HepG2 (cell line): ENCODE results near the gene RBMXL2. TPM values are rescaled to one million over a fixed set of nuclear protein-coding genes. Genes with fewer than 3 reads are reported as not detected.

Experiments
- ATAC-seq: fragments of 200-7000 bp; cut with Tn5 transposase; 3 replicates; pipeline ENCODE4 v1.9.1; 2020; ENCODE audit warnings: mild to moderate bottlenecking, moderate library complexity
- BruUV-seq: library from RNA; stranded (reverse); fragments of 400-500 nt; replicated peaks from 2 replicates; lab custom pipeline; 2021; lab: Mats Ljungman, UMichigan
- CTCF ChIA-PET: fragments of 300-600 bp; formaldehyde crosslinking; extraction: SDS; loops from one replicate; lab custom pipeline; 2021; ENCODE audit warnings: low total read pairs, inconsistent platforms, low intra/inter-chr PET ratio; lab: Yijun Ruan, JAX
- POLR2A ChIA-PET: fragments of 350-600 bp; sonication (Branson Sonifier 250); formaldehyde crosslinking; loops from one replicate; lab custom pipeline; 2020; ENCODE audit warnings: antibody characterized with exemption, inconsistent platforms; lab: Yijun Ruan, JAX
- DNase-seq: peaks from one replicate; pipeline ENCODE4 v3.0.0-alpha.2; 2015; ENCODE audit warnings: low spot score
- FAIRE-seq: peaks from 3 replicates; lab custom pipeline; 2011; peaks lifted over from hg19 to GRCh38; lab: Jason Lieb, UNC
- H2AFZ ChIP-seq: one replicate; pipeline ENCODE4 v1.6.1; 2011; ENCODE audit warnings: low read length, inconsistent platforms
- H3K27ac ChIP-seq: fragments of 300-600 bp; 3 replicates; pipeline ENCODE4 v1.8.0; 2011; ENCODE audit warnings: mixed run types, mild to moderate bottlenecking, mixed read lengths, low read length, inconsistent platforms; ENCODE audit not compliant: insufficient read depth; ENCODE audit errors: extremely low read length
- H3K27me3 ChIP-seq, 2 experiments: fragments of 200-600 bp in 1 of 2; 2 replicates in 1 of 2; 3 replicates in 1 of 2; pipeline versions ENCODE4 v1.6.0 to v1.8.0; 2011; ENCODE audit warnings: low read length in 2 of 2, mild to moderate bottlenecking in 2 of 2, moderate library complexity in 2 of 2, inconsistent platforms in 1 of 2; ENCODE audit not compliant: insufficient read depth in 2 of 2, control insufficient read depth in 1 of 2
- H3K36me3 ChIP-seq, 2 experiments: fragments of 200-600 bp in 1 of 2; replicated peaks in 1 of 2; 2 replicates in 1 of 2; 3 replicates in 1 of 2; pipeline versions ENCODE4 v1.5.1 to v1.8.0; 2011; ENCODE audit warnings: low read length in 2 of 2, inconsistent platforms in 1 of 2; ENCODE audit not compliant: insufficient read depth in 2 of 2, control insufficient read depth in 1 of 2
- H3K4me1 ChIP-seq: 2 replicates; pipeline ENCODE4 v1.5.1; 2012; ENCODE audit warnings: low read length, inconsistent platforms; ENCODE audit not compliant: insufficient read depth
- H3K4me2 ChIP-seq: 2 replicates; pipeline ENCODE4 v1.6.0; 2011; ENCODE audit warnings: low read depth, low read length, inconsistent platforms
- H3K4me3 ChIP-seq, 3 experiments: fragments of 200-600 bp in 1 of 3; sonication (generic), shearing (Covaris generic) in 1 of 3; replicated peaks in 1 of 3; 2 replicates each; pipeline ENCODE4 v1.5.1; 2011 to 2016; ENCODE audit warnings: low read length in 3 of 3, inconsistent platforms in 2 of 3, low read depth in 2 of 3, mild to moderate bottlenecking in 2 of 3, control low read depth in 1 of 3, mixed read lengths in 1 of 3; ENCODE audit not compliant: insufficient read depth in 1 of 3
- H3K79me2 ChIP-seq: one replicate; pipeline ENCODE4 v1.6.1; 2011; ENCODE audit warnings: low read length, inconsistent platforms; ENCODE audit not compliant: insufficient read depth
- H3K9ac ChIP-seq: 2 replicates; pipeline ENCODE4 v1.6.0; 2011; ENCODE audit warnings: mild to moderate bottlenecking, low read depth, low read length, inconsistent platforms; ENCODE audit not compliant: insufficient read depth
- H3K9me3 ChIP-seq: 2 replicates; pipeline ENCODE4 v1.5.1; 2012; ENCODE audit warnings: mild to moderate bottlenecking, low read length
- H4K20me1 ChIP-seq: 2 replicates; pipeline ENCODE4 v1.6.0; 2011; ENCODE audit warnings: inconsistent platforms, mild to moderate bottlenecking, low read length, moderate library complexity; ENCODE audit not compliant: insufficient read depth
- CHD4 ChIP-seq: fragments of 200-600 bp; sonication (generic); IDR thresholded peaks from 2 replicates; pipeline ENCODE4 v1.7.0; 2017; ENCODE audit warnings: mild to moderate bottlenecking, low read length, borderline replicate concordance
- FOXO4 ChIP-seq: sonication (generic); formaldehyde crosslinking; conservative IDR thresholded peaks from 2 replicates; pipeline ENCODE4 v1.8.1; 2023; ENCODE audit warnings: missing genetic modification reagents
- IRF9 ChIP-seq: sonication (generic); formaldehyde crosslinking; IDR thresholded peaks from 2 replicates; pipeline ENCODE4 v1.8.0; 2022; ENCODE audit warnings: missing genetic modification reagents, mild to moderate bottlenecking, borderline replicate concordance
- KAT8 ChIP-seq: IDR thresholded peaks from 2 replicates; pipeline ENCODE4 v1.6.1; 2016; ENCODE audit warnings: missing genetic modification reagents, missing compliant biosample characterization
- NFKBIZ ChIP-seq: IDR thresholded peaks from 2 replicates; pipeline ENCODE4 v1.6.1; 2018; ENCODE audit warnings: missing genetic modification reagents, missing compliant biosample characterization
- REST ChIP-seq, 2 experiments: IDR thresholded peaks; 2 replicates each; pipeline ENCODE4 v1.6.1; 2011 to 2012; ENCODE audit warnings: low read length in 2 of 2, borderline replicate concordance in 1 of 2, low read depth in 1 of 2, mild to moderate bottlenecking in 1 of 2, moderate library complexity in 1 of 2
- ZNF17 ChIP-seq: sonication (generic); formaldehyde crosslinking; IDR thresholded peaks from 2 replicates; pipeline ENCODE4 v1.5.0; 2020; ENCODE audit warnings: mild to moderate bottlenecking, missing genetic modification reagents
- ZNF414 ChIP-seq: sonication (generic); formaldehyde crosslinking; IDR thresholded peaks from 2 replicates; pipeline ENCODE4 v1.5.0; 2020; ENCODE audit warnings: missing genetic modification reagents
- WGBS: methylation state at CpG from one replicate; pipeline ENCODE4 v1.1.6; 2017; ENCODE audit warnings: low lambda C conversion rate; 5-methylcytosine and 5-hydroxymethylcytosine counted together
- in situ Hi-C: cut with HindIII; loops from 2 replicates; pipeline ENCODE4 v1.10.0; 2017; ENCODE audit warnings: low pct_unique_long_range_greater_than_20kb; ENCODE audit not compliant: extremely low pct_ligation_motif_present
- intact Hi-C: fragments of 100-400 bp; cut with micrococcal nuclease; formaldehyde crosslinking; loops from one replicate; pipeline ENCODE4 v1.10.0; 2022; ENCODE audit not compliant: unreplicated experiment
- polyA plus RNA-seq, 8 experiments: library from polyadenylated mRNA; depleted of rRNA in 3 of 8; stranded (reverse) in 7 of 8; unstranded in 1 of 8; fragments of >200 nt; fragmentation: Illumina TruSeq in 4 of 8; extraction: Trizol in 4 of 8; gene quantifications; 2 replicates each; pipeline versions ENCODE4 v1.2.1 to v1.2.3, GENCODE V29; 2011 to 2016; ENCODE audit warnings: low read depth in 4 of 8, missing spikeins in 1 of 8, mixed read lengths in 1 of 8; ENCODE audit not compliant: insufficient read depth in 1 of 8
- total RNA-seq, 5 experiments: library from RNA; depleted of rRNA; stranded (reverse); fragments of >200 nt; fragmentation: Illumina TruSeq; extraction: Trizol; gene quantifications; 2 replicates each; pipeline ENCODE4 v1.2.3, GENCODE V29; 2016; ENCODE audit warnings: low read depth in 1 of 5

RBMXL2 gene
- total and polyA plus RNA-seq, 2 of the 13 experiments (the other 11 are each of a cell fraction or from before 2014, with no cell fraction given) = not detected

GRCh38 chr11:7060868-7061267, 27.9 kb upstream of the RBMXL2 start:
- Histone ChIP-seq H3K4me2 (no peak overlapping the region), H3K4me3 (no peak overlapping the region), H3K27me3 (0 out of 5 replicates have a peak, but pooled peaks cover 0 to 6% of the 10 kb centered on the region in 2 experiments), H3K9me3 (no peaks in the 10 kb centered on the region), H4K20me1 (no peaks in the 10 kb centered on the region), H3K79me2 (no peaks in the 10 kb centered on the region), H3K4me1 (no peaks in the 10 kb centered on the region), H3K27ac (no peak overlapping the region), H2AFZ (no peak overlapping the region), H3K9ac (no peak overlapping the region), H3K36me3 (no peaks in the 10 kb centered on the region)
- ATAC-seq (no peak), DNase-seq (no peak), FAIRE-seq (no peak)
- BruUV-seq = no TSS peak
- intact Hi-C loops (no loop called here), in situ Hi-C loops (no loop called here)
- CTCF ChIA-PET = no interaction called here
- 0% methylated on average over 1 of the region's 1 CpG for WGBS
- no peak for TF ChIP-seq ZNF17 (CRISPR knock-in tag)
- no peak for TF ChIP-seq NFKBIZ
- no peak for TF ChIP-seq ZNF414 (CRISPR knock-in tag)
- no peak for TF ChIP-seq FOXO4
- no peak for TF ChIP-seq CHD4
- POLR2A ChIA-PET = no interaction called here

GRCh38 chr11:7062534-7062933, 26.3 kb upstream of the RBMXL2 start:
- no peak overlapping the region for H3K4me3 ChIP-seq
- no peaks in the 10 kb centered on the region for H3K9me3 ChIP-seq
- intact Hi-C loops (no loop called here), in situ Hi-C loops (no loop called here)
- FAIRE-seq (no peak), DNase-seq (no peak), ATAC-seq (no peak)
- POLR2A ChIA-PET = no interaction called here
- WGBS = 25% methylated on average over 2 of the region's 2 CpGs
- H3K27me3 ChIP-seq = 0 out of 5 replicates have a peak, but pooled peaks cover 0 to 4% of the 10 kb centered on the region in 2 experiments
- no peaks in the 10 kb centered on the region for H4K20me1 ChIP-seq
- BruUV-seq = no TSS peak
- no peak overlapping the region for H3K27ac ChIP-seq
- CTCF ChIA-PET = no interaction called here
- no peak overlapping the region for H3K9ac ChIP-seq
- H3K4me2 ChIP-seq = no peak overlapping the region
- H3K36me3 ChIP-seq = no peaks in the 10 kb centered on the region
- no peaks in the 10 kb centered on the region for H3K4me1 ChIP-seq
- TF ChIP-seq KAT8 (CRISPR knock-in tag) (no peak), IRF9 (CRISPR knock-in tag) (no peak), FOXO4 (no peak), REST (IDR thresholded peaks at IDR 0.05; ENCODE audit: borderline replicate concordance in 1 of 2, low read depth in 1 of 2, low read length in 2 of 2) (peak in 1 of 2 experiments; percentile 14; a peak in 1 of 4 replicates)
- H2AFZ ChIP-seq = no peak overlapping the region
- no peaks in the 10 kb centered on the region for H3K79me2 ChIP-seq
